Body of pancreas (tissue), 4 donors: ENCODE measurements around the gene REV3L. TPM values are rescaled to one million over a fixed set of nuclear protein-coding genes. Genes with fewer than 3 reads are reported as not detected.

Source experiments
- ATAC-seq: fragments of 150-250 bp; one replicate; pipeline ENCODE4 v1.9.1; 2016
- DNase-seq, 4 donors: peaks; one replicate each; pipeline ENCODE4 v3.0.0-alpha.2; 2019
- H3K27ac ChIP-seq, 4 donors: fragments of 200-600 bp; sonication (generic); 1 replicate in 3 of 4; 2 replicates in 1 of 4; pipeline versions ENCODE4 v1.5.1 to v1.6.1; 2016 to 2019; ENCODE audit warnings: mild to moderate bottlenecking in 1 of 4, mixed read lengths in 1 of 4, moderate library complexity in 1 of 4
- H3K27me3 ChIP-seq, 2 donors: fragments of 200-600 bp; sonication (generic); one replicate each; pipeline ENCODE4 v1.6.0; 2016; ENCODE audit warnings: mild to moderate bottlenecking in 1 of 2
- H3K36me3 ChIP-seq, 2 donors: fragments of 200-600 bp; sonication (generic); replicated peaks in 1 of 2; 2 replicates each; pipeline ENCODE4 v1.5.1; 2016; ENCODE audit warnings: low read depth in 2 of 2; ENCODE audit not compliant: insufficient read depth in 1 of 2
- H3K4me1 ChIP-seq: fragments of 200-600 bp; sonication (generic); one replicate; pipeline ENCODE4 v1.6.0; 2016
- H3K4me3 ChIP-seq, 2 donors: fragments of 200-600 bp; sonication (generic); 1 replicate in 1 of 2; 2 replicates in 1 of 2; pipeline ENCODE4 v1.5.1; 2016 to 2019
- H3K9me3 ChIP-seq, 3 donors: fragments of 200-600 bp; sonication (generic); 1 replicate in 2 of 3; 2 replicates in 1 of 3; pipeline ENCODE4 v1.5.1; 2016
- POLR2A ChIP-seq, 3 donors: fragments of 450-650 bp; IDR thresholded peaks; one replicate each; pipeline ENCODE4 v1.6.1; 2016; ENCODE audit warnings: antibody characterized with exemption in 3 of 3, mild to moderate bottlenecking in 2 of 3
- WGBS, 2 donors: methylation state at CpG; one replicate each; pipeline ENCODE4 v1.1.5; 2017; 5-methylcytosine and 5-hydroxymethylcytosine counted together
- intact Hi-C: fragments of 100-400 bp; cut with DNase I; formaldehyde crosslinking; loops from one replicate; pipeline ENCODE4 v1.15.1; 2023
- total RNA-seq, 2 donors: library from RNA; depleted of rRNA; stranded (reverse); fragments of >200 nt; gene quantifications; one replicate each; pipeline ENCODE4 v1.1.0, GENCODE V29; 2016
- TF ChIP-seq, protein P1 (sequence below), 7 experiments: fragments of 450-650 bp in 4 of 7; fragments of 200-600 bp in 3 of 7; sonication (generic) in 3 of 7; IDR thresholded peaks; one replicate each; pipeline ENCODE4 v1.5.1; 2016 to 2019; ENCODE audit warnings: antibody characterized with exemption in 7 of 7

Gene REV3L
- total RNA-seq, 2 donors from 2014 or later, result 28.3 to 29.7 TPM

DNA sequence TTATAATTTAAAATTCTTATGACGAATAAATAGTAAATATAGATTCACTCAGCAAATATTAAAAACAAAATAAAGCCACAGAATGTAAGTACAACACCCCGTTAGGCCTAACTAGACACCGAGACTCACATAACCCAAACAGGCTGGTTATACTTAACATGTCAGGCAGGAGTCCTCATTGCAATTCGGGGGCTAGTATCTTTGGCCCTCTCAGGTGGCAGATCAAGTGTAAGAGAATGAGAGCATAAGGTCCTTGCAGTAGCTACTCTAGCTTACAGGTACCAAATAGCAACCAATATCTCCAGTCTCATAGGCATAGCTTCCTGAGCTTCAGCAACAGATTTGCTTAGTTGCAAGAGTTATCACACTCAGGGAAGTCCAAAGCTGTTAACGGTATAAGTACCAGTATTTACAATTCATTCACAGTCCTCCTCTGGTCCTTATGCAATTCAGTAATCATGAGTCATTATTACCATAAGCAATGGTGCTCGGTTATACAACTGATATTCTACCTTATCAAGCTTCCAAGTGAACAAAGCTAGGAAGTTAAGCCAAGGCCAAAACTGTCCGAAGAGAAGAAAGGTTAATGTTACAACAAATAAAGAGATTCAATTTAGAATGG is 20.1 kb downstream of the REV3L start:
- intact Hi-C loops, result no loop called here
- no peaks in the 10 kb centered on the region for H3K9me3 ChIP-seq
- ATAC-seq (peak; percentile 98), DNase-seq (peak in 1 of 4 donors; percentile 20)
- H3K27me3 ChIP-seq, result no peaks in the 10 kb centered on the region
- TF ChIP-seq POLR2A (IDR thresholded peaks at IDR 0.05), result no peak
- TF ChIP-seq, protein P1, sequence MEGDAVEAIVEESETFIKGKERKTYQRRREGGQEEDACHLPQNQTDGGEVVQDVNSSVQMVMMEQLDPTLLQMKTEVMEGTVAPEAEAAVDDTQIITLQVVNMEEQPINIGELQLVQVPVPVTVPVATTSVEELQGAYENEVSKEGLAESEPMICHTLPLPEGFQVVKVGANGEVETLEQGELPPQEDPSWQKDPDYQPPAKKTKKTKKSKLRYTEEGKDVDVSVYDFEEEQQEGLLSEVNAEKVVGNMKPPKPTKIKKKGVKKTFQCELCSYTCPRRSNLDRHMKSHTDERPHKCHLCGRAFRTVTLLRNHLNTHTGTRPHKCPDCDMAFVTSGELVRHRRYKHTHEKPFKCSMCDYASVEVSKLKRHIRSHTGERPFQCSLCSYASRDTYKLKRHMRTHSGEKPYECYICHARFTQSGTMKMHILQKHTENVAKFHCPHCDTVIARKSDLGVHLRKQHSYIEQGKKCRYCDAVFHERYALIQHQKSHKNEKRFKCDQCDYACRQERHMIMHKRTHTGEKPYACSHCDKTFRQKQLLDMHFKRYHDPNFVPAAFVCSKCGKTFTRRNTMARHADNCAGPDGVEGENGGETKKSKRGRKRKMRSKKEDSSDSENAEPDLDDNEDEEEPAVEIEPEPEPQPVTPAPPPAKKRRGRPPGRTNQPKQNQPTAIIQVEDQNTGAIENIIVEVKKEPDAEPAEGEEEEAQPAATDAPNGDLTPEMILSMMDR (IDR thresholded peaks at IDR 0.05), result no peak
- no peak overlapping the region for H3K4me3 ChIP-seq
- peak overlapping the region; percentile 25 to 64 (median 52) for H3K27ac ChIP-seq
- H3K36me3 ChIP-seq, result no peaks in the 10 kb centered on the region
- peaks cover 11% of the 10 kb centered on the region for H3K4me1 ChIP-seq
- WGBS, 2 donors, result 43 to 48% methylated on average over 7 of the region's 7 CpGs

DNA sequence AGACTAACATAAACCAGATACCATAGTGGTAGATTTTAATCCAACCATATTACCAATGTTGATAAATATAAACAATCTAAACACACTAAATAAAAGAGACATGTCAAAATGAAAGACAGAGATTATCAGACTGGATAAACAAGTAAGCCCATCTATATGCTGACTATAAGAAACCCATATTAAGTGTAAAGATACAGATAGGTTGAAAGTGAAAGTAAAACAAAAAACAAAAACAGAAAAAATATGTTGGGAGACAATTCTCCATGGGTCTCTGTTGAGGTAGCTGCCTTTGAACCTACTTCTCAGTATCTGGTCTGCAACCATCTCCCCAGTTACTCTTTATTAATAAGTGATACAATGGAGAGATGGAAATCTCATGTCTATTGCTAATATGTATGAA is 21.2 kb downstream of the REV3L start:
- intact Hi-C loops, result no loop called here
- Histone ChIP-seq H3K27me3 (no peaks in the 10 kb centered on the region), H3K4me3 (no peak overlapping the region), H3K4me1 (peaks cover 11% of the 10 kb centered on the region), H3K27ac (peak overlapping the region in 2 of 4 donors; percentile 55 to 64), H3K9me3 (no peaks in the 10 kb centered on the region), H3K36me3 (no peaks in the 10 kb centered on the region)
- ATAC-seq (no peak), DNase-seq (no peak)
- TF ChIP-seq, protein P1 (IDR thresholded peaks at IDR 0.05), result no peak
- TF ChIP-seq POLR2A (IDR thresholded peaks at IDR 0.05), result no peak

DNA sequence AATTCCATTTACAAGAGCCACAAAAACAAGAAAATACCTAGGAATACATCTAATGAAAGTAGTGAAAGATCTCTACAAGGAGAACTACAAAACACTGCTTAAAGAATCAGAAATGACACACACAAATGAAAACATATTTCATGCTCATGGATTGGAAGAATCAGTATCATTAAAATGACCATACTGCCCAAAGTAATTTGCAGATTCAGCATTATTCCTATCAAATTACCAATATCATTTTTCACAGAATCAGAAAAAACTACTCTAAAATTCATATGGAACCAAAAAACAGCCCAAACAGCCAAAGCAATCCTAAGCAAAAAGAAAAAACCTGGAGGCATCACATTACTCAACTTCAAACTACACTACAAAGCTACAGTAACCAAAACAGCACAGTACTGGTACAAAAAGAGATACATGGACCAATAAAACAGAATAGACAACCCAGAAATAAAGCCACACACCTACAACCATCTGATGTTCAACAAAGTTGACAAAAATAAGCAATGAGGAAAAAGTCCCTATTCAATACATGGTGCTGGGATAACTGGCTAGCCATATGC is 24.3 kb downstream of the REV3L start:
- ATAC-seq, result no peak
- Histone ChIP-seq H3K9me3 (no peaks in the 10 kb centered on the region), H3K4me1 (peaks cover 22% of the 10 kb centered on the region), H3K27me3 (no peaks in the 10 kb centered on the region), H3K27ac (no peak overlapping the region), H3K4me3 (no peak overlapping the region), H3K36me3 (no peaks in the 10 kb centered on the region)
- no peak for DNase-seq
- TF ChIP-seq, protein P1 (IDR thresholded peaks at IDR 0.05), result no peak
- no peak for TF ChIP-seq POLR2A (IDR thresholded peaks at IDR 0.05)
- intact Hi-C loops, result no loop called here

DNA sequence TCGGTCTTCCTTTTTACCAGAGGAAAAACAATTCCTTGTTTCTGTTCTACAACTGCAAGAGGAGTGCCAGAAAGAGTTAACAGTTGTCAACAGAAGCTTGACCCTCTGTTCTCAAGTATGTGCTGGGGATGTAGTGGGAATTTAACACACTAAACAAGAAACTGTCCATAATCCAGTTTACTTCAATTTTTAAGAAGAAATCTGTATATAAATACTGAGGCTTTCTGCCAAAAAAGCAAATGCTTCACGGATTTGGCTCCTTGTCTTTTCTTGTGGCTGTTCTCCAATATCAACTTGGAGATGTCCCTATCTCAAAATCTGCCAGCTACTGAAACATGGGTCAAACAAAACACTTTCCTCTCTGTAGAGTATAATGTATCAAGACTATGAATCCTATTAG is 26.8 kb downstream of the REV3L start:
- ATAC-seq (no peak), DNase-seq (no peak)
- H3K27me3 ChIP-seq, result no peaks in the 10 kb centered on the region
- peaks cover 15% of the 10 kb centered on the region for H3K4me1 ChIP-seq
- no peaks in the 10 kb centered on the region for H3K36me3 ChIP-seq
- H3K4me3 ChIP-seq, result no peak overlapping the region
- intact Hi-C loops, result no loop called here
- H3K9me3 ChIP-seq, result no peaks in the 10 kb centered on the region
- H3K27ac ChIP-seq, result no peak overlapping the region
- WGBS, 2 donors, result 37 to 52% methylated on average over 2 of the region's 2 CpGs
- no peak for TF ChIP-seq POLR2A (IDR thresholded peaks at IDR 0.05)

DNA sequence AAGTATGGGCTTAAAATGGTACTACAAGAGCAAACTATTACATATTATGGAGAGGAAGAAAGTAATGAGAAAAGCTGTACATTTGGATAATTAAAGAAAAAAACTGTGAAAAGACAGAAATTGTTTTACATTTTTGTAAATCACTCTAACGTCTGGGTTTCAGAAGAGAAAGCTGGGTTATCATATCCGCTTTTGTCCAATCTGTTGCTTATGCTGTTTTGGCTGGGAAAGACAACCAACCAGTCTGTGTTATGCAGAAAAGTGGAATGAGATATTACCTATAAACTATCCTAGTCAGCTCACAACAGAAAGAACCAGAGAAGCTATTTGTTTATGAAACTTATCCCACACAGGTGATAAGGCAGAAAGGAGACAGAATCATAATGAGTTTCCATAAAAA is 32.4 kb downstream of the REV3L start:
- intact Hi-C loops, result no loop called here
- H3K36me3 ChIP-seq, result no peaks in the 10 kb centered on the region
- ATAC-seq, result no peak
- no peak overlapping the region for H3K27ac ChIP-seq
- no peak for DNase-seq
- H3K27me3 ChIP-seq, result no peaks in the 10 kb centered on the region
- WGBS, 2 donors, result 59 to 63% methylated on average over 2 of the region's 2 CpGs
- peaks cover 27% of the 10 kb centered on the region for H3K4me1 ChIP-seq
- H3K4me3 ChIP-seq, result no peak overlapping the region
- TF ChIP-seq, protein P1 (IDR thresholded peaks at IDR 0.05), result no peak
- no peak for TF ChIP-seq POLR2A (IDR thresholded peaks at IDR 0.05)
- no peaks in the 10 kb centered on the region for H3K9me3 ChIP-seq
